NCI-H748 (cell line): ENCODE data around the gene RBMS1.
A peak's percentile ranks its signal among the peaks of the same experiment; 100 is the strongest.

Experiments used
- DNase-seq: peaks from one replicate; lab custom pipeline; 2025; ENCODE audit not compliant: unreplicated experiment; lab: John Stamatoyannopoulos, UW

RBMS1 gene

DNA sequence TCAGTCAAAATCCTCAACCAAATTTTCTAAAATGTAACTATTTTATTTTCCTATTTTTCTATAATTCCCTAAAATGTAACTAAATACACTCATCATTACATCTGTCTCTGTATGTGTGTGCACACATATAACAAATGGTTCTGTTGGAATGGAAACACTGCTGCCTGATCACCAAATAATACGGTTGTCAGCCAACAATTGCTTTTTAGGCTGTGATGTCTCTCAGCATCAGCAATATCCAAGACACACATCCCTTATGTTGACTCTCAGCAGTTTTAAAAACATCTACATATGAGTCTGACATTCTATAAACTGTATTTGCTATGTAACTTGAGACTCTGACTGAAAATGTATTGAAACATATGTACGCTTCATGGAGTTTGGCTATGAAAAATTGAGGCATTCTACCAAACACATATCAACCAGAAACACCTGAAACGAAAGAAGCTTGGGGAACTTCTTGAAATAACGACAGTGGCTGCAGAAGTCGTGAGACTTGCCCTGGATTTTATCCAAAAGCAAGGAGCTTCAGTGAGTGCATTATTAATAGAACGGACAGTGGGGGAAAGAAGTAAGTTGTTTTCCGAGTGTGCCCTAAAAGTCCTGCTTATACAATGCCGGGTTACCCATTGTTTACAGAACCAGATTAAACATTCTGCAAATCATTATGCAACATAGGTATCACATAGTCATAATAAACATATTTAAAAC, 183.3 kb downstream of the RBMS1 start:
- no peak for DNase-seq

DNA sequence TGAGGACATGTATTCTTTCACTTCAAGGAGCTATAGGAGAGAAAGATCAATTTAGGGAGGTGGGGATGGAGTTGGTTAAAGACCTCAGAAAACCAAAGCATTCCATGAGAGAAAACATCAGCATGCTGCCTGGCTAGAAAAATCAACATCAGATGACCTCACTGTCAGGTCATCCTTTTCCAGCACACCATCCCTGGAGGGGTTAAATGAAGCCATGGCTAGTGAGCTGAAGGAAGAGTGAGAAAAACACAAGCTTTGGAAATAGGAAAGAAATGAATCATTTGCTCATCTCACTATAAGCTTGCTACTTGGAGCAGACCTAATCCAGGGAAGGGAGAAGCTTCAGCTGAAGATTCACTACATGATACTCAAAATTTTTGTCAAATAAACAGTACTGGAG, 184.0 kb downstream of the RBMS1 start:
- no peak for DNase-seq

DNA sequence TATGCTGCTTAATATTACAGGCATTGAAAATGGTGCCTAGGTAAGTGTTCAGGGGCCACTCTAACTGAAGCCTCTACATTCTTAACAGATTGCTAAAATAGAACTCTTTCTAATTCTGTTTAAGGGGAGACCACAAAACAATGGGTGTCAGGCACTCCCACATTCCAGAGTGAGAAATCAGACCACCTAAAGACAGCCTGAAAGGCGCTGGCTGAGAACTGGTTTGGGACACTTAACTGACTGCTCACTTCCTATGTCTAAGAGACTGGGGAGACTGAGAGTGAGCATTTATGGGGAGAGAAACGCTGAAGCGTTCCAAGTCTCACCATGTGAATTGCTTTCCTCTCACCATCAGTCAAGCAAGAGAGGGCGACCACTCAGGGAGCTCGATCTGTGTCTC, 184.7 kb downstream of the RBMS1 start:
- no peak for DNase-seq

DNA sequence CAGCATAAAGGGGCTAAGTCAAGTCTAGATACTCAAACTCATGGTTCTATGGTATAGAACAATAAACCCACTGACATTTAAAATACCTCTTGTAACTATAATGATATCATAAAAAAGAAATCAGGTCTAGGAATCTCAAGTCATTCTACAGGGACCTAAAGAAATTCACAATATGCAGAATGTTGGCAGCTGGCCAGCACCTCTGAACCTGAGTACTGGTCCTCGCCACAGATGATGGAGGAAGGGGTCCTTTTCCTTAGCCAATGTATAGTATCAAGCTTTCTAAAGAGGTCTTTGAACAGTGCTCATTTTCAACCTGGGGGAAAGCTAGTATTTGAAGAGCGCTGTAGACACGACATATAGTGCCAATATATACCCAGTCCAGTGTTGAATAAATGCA, 185.1 kb downstream of the RBMS1 start:
- DNase-seq, result no peak

DNA sequence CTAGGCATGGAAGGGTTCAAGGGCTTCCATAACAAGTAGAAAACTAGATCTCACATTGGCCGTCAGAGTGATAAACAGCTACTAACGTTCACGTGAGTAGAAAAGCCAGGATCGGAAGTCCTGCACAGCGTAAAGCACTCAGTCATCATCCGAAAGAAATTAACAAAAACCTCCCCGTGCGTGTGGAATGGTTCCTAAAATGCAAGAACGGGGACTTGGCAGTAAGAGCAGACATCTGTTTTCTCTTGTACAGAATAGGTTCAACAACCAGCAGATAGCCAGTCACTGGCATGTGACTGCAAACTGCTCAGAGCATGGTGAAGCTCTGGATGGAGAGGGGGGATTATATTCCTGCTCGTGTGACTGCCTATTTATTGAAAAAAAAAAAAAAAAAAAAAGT, 186.6 kb downstream of the RBMS1 start:
- DNase-seq, result no peak

DNA sequence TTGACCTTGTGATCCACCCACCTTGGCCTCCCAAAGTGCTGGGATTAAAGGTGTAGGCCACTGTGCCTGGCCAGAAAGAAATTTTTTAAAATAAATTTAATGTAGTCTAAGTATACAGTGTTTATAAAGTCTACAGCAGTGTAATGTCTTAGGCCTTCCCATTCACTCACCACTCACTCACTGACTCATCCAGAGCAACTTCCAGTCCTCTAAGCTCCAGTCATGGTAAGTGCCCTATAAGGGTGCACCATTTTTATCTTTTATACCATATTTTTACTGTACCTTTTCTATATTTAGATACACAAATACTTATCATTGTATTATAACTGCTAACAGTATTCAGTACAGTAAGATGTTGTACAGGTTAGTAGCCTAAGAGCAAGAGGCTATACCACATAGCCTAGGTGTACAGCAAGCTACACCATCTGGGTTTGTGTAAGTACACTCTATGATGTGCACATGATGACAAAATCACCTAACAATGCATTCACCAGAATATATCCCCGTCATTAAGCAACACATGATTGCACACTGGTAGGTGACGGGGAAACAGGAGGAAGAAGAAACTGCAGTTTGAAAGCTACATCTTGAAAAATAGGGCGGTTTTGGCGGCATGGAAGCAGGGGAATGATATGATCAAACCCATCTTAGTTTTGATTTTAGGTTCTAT, 188.4 kb downstream of the RBMS1 start:
- DNase-seq, result no peak

DNA sequence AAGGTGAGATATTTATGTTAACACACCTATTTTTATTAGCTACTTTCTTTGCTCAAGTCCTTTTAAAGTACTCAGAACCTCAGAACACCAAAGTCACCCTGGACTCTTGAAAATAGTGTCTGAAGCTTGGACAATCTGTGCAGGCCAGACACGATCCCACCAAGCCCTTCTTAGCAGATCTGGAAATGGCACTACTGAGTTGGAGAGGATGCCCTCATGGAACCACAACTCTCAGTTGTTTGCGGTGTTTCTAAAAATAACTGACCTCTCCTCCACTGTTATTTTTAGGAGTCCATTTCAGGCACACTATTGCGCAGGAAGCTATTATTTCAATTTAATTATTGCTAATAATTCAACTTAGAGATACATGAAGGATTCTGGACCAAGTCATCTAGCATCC, 190.1 kb downstream of the RBMS1 start:
- DNase-seq, result no peak

DNA sequence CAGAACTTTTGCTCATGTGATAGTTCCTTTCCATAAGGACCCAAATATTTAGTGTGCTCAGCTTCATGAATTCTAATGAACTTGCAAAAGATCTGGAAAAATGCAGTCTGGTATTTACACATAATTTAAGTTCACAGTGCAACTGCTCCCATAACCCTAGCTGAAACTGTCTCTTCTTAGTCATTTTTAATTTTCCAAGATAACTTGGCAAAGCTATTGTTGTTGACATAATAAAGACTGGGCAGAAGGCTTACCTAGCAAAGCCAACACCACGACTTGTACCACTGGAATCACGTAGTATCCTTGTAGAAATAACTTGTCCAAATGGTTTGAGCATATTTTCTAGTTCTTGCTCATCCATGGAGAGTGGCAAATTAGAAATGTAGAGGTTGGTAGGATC, 190.5 kb downstream of the RBMS1 start:
- DNase-seq, result no peak

DNA sequence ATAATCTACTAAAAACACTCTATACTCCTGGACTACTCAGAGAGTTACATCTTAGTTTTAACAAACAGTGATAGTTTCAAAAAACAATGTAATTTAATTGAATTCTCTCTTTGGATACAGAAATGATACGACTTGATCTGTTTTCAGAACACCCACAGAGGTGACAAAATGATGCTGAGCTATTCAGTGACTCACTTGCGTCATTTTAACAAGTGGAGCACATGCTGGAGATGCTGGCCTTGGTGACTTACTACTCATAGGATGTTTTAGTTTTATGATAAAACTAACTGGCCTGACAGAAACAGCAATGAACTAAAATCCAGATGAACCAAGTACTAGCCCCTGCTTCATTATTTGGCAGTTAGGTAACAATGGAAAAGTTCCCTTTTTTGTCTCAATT, 192.2 kb downstream of the RBMS1 start:
- no peak for DNase-seq

DNA sequence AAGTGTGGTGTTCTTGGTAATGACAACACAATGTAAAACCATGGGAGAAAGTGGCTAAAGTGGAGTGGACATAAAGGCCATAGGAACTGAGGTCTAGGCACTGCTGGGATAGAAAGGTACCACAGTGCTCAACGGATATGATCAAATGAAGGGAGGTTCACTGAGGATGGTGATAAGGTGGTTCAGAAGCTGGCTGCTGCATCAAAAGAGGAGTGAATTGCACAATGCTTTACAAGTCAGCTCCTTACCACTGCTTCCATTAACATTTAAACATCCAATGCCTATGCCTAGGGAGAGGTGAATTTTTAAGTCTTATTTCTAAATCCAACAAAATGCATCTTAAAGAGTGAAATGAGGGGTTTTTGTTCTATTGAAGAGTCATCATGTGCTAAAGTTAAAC, 193.4 kb downstream of the RBMS1 start:
- DNase-seq, result no peak

DNA sequence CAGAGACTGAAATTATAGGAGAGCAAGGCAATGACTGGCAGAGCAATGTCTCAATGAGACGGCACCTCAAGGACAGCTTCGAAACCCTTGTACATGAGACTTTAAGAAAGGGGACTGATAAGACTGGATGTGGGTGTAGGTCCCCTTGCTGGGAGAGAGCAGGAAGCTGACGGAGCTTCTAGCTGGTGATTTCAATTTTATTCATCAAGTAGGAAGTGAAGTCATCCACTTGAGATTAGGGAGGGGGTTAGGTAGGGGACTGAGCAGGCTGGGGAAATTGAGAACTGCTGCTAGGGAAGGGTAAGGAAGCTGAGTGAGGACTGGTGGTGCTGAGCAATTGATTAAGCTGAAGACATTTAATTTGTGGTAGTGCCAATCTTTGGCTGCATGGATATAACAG, 194.1 kb downstream of the RBMS1 start:
- no peak for DNase-seq

DNA sequence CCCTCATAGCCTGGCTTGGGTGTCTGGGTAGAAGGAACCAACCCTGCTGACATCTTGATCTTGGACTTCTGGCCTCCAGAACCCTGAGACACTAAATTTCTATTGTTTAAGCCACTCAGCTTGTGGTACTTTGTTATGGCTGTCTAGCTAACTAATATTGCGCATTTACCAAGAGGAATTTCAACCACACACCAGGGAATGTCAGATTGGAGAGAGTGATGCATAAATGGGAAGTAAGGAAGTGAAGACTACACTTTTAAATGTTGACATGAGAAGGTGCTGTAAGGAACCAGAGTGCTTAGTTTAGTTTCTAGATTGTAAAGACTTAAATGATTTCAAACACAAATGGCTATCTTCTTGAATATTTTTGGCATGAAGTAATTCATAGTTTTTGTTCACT, 194.6 kb downstream of the RBMS1 start:
- no peak for DNase-seq

DNA sequence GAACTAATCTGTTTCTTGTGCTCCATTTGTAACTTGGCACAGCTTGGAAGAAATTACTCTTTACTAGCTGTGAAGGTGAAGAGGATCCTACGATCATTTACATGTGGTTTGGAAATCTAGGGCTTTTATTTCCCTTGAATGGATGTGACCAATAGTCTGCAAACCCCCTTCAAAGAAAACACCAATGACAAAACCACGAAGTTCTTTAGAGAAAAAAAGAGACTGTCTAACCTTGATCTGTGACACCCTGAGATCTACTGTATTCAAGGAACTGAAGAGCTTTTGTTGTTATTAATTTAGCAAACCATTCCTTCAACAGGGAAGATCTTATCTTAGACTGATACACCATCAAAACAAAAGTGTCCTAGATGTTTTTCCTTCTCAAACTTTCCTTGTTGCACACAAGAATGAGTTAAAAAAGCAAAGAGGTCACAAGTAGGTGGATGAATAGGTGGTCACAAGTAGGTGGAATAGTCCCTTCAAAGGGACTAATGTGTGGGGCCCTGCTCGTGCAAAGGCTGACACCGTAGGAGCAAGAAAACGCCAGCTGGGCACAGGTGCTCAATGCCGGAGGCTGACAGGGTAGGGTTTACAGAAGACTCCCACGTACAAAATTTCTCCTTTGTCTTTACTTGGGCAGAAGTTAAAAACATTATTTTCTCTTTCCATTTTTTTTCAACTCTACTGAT, 197.9 kb downstream of the RBMS1 start:
- DNase-seq, result no peak

DNA sequence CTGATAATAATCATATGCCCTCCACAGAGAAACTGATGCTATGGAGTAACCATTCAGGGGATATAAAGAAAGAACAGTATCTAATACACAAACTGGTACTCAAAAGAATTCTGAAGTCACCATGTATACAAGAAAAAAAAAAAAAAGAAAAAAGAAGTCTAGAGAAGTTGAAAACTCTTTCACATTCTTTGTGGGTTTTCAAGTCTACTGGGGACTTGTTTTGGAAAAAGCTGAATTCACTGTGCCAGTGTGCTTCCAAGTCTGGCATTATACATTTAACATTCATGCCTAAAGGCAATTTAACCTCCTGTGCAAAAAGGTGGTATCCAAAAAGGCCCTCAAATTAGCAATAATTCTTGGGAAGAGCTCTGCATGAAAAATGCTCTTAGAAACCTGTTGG, 198.7 kb downstream of the RBMS1 start:
- no peak for DNase-seq

DNA sequence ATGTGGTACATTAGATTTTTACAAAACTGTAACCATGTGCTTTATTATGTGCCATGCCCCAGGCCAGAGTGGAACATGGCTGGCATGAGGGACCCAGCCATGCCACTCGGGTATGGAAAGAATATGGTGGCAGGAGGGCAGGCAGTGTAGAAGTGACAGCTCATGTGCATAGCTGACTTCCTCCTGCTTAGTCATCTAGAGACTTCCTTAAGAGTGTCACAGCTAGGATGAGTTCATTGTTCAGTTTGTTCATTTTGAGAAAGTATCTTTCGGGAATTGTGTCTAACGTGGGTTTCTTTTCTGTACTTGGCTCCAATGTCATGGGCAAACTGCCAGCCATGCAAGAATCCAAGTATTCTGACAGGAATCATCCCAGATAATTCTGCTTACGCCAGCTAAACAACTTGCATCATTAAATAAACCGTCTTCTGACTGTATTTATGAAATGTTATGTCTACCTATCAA, 199.2 kb downstream of the RBMS1 start:
- DNase-seq, result no peak

DNA sequence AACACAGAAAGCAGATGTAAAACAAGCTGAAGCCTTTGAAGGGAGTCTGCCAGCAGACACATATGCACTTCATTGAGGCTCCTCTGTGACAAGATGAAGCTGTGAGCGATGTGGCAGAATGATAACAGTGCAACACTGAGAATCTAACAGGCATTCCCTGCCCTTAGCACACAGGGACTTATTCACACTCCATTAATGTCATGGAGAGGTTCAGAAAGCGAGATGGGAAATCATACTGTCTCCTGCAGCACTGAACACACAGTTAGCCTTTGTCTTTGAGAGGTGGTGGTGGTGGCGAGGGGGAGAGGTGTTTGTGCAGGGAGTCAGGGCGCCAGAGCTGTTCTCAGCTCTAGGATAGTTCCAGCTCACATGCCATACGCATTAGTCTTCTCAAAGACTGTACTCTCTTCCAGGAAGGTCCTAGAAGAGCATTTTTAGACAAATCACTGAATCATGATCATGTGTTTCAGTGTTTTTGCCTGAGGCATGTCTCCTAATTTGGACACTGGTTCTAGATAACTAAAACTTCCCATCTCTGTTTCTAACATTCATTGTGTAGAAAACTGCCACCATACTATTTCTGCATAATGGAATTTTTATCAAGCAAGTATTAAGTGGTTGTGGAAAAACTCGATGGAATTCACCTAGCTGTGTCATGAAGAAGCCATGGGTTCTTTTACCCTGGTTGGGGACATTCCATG, 200.1 kb downstream of the RBMS1 start:
- no peak for DNase-seq

DNA sequence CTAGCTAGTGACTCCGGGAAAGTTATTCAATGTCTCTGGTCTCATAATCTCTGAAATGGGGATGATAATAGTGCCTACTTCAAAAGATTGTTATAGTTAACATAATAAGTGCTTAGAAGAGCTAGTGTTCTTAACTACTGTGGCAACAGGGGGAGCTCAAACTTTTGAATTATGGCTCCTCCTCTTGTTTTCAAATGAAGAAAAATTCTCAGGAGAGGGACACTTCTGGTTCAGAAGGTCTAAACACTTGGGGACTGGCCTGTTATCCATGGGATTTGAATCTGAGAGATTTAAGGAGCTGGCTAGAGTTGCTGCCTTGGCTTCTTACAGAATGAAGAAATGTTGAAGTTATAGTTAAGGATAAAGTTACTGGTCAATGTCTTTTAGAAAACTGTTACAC, 201.4 kb downstream of the RBMS1 start:
- DNase-seq, result no peak

DNA sequence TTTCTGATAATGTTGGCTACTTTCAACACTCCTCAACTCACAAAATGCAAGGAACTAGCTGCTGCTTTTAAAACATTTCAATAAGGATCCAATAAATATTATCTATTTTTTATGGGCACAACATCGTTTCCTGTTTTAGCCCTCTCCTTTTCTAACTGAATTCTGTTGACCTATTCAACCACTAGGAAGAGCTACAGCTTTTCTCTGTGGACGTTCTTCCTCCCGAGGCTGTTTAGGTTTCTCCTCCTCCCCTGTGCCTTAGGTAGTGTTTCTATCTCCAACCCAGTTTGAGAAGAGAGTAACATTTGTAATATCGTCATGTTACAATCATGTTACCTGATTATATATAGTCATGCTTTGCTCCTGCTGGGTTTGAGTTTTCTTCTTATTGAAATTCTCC, 202.2 kb downstream of the RBMS1 start:
- no peak for DNase-seq

DNA sequence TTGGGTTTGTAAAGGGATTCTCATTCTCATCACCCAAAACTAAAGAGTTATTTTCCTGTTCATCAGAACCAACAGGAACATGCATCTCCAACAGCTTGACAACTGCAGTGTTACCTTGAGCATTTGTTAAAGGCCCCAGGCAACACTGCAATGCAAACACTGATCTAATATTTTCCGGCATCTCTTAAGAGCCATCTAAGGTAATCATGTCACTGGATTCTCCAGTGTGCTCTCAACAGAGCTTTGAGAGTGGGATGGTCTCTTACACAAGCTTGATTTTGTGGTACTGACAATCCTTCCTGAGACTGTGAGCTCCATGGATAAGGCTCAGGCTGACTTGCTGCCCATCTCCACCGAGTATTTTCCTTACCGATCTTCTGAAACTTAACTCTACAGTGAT, 203.0 kb downstream of the RBMS1 start:
- peak; percentile 36 for DNase-seq

DNA sequence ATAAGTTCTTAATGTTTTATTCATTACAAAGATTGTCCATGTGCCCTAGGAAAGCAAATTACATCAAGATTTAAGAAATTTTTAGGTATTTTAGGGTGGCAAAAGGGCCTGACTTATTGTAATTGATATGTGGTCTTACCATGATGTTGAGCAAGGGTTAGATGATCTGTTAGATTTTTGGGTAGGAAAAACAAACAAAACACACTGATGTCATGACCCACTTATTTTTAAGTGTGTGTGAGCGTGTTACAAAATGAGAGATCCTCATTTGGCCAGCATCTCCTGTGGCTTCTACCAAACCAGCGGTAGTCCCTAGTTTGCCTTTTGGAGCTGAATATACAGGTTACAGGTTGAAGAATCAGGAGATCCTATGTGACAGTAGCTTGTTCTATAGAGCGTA, 203.8 kb downstream of the RBMS1 start:
- no peak for DNase-seq

DNA sequence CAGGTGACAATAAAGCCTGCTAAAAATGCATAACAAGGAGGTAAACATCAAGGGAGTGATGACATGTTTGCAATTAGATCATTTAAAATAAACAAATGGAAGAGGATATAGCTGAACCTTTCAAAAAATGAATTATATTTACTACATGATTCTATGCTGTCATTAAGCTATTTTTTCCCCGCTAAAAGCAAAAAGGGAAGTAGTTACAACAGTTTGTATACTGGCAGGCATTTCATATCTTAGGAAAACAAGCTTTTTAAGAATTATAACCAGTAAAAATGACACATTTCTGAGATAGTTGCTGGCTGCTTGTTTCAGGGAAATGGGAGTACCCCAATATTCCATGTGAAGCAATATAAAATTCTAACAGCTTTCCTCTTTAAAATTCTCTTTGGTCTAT, 204.5 kb downstream of the RBMS1 start:
- DNase-seq, result no peak

DNA sequence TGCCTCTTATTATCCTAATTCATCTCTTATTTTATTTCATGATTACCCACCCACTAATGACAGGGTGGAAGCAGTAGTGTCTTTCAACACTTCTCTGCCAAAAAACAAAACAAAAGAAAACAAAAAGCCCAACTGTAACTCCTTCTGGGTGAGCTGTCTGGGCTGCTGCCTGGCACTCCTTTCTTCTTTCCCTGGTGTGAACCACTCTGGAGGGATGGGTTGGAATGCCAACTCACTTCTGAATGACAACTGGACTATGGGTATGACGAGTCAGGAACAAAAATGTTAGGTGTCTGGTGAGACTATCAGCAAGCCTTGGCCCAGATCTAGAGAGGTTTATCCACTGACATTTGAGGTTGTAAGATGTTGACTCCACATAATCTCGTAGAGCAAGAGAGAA, 205.3 kb downstream of the RBMS1 start:
- no peak for DNase-seq
